HG02885 (cell line): ENCODE results near the gene MOXD1.

Experiments used
- ATAC-seq: cut with Tn5 transposase; IDR thresholded peaks from one replicate; pipeline ENCODE4 v1.9.1; 2021; ENCODE audit warnings: mild to moderate bottlenecking; ENCODE audit not compliant: unreplicated experiment, poor library complexity

MOXD1 gene

GRCh38 chr6:132251711-132252110 is 149.6 kb downstream of the MOXD1 start:
- ATAC-seq: no peak

GRCh38 chr6:132247381-132248159 is 153.7 kb downstream of the MOXD1 start:
- ATAC-seq: no peak

- no peak for ATAC-seq
These were observed 154.5 kb downstream of the MOXD1 start for GRCh38 chr6:132246632-132247270.

GRCh38 chr6:132246120-132246617 is 155.1 kb downstream of the MOXD1 start:
- ATAC-seq: no peak
